Panc1 (cell line): Measurements from ENCODE around the gene DNASE1L3.

Experiments
- CTCF ChIP-seq: fragments of 450-650 bp; IDR thresholded peaks from 2 replicates; pipeline ENCODE4 v1.5.1; 2017; ENCODE audit warnings: mild to moderate bottlenecking
- POLR2AphosphoS5 ChIP-seq: IDR thresholded peaks from 2 replicates; pipeline ENCODE4 v1.6.1; 2012; ENCODE audit warnings: mild to moderate bottlenecking, low read depth, low read length, moderate library complexity
- REST ChIP-seq, 2 experiments: IDR thresholded peaks; 2 replicates each; pipeline ENCODE4 v1.6.1; 2011 to 2012; ENCODE audit warnings: low read depth in 2 of 2, control low read depth in 1 of 2, low read length in 1 of 2, mild to moderate bottlenecking in 1 of 2, moderate library complexity in 1 of 2; ENCODE audit not compliant: insufficient read depth in 1 of 2
- SIN3A ChIP-seq: IDR thresholded peaks from 2 replicates; pipeline ENCODE4 v1.6.1; 2012; ENCODE audit warnings: low read depth, mild to moderate bottlenecking, low read length, moderate library complexity, borderline replicate concordance; ENCODE audit not compliant: insufficient read depth

GRCh38 chr3:58190291-58190690 lies 20.5 kb downstream of the DNASE1L3 start:
- TF ChIP-seq CTCF (no peak), REST (IDR thresholded peaks at IDR 0.05; ENCODE audit: insufficient read depth in 1 of 2, low read depth in 2 of 2, low read length in 1 of 2) (no peak), SIN3A (no peak), POLR2AphosphoS5 (no peak)
